Type B pancreatic cell (in vitro differentiated cells): ENCODE results near the gene ALOX5. TPM values are rescaled to one million over a fixed set of nuclear protein-coding genes. Genes with fewer than 3 reads are reported as not detected.

ENCODE experiments used
- DNase-seq: peaks from one replicate; pipeline ENCODE4 v3.0.0; 2021; ENCODE audit warnings: mixed read lengths; ENCODE audit not compliant: unreplicated experiment; ENCODE audit errors: extremely low spot score
- H3K27ac Mint-ChIP-seq: 2 replicates; pipeline ENCODE4 v1.8.0; 2021; ENCODE audit warnings: mild to moderate bottlenecking, mixed read lengths
- H3K27me3 Mint-ChIP-seq: 2 replicates; pipeline ENCODE4 v1.8.0; 2021; ENCODE audit warnings: mixed read lengths
- H3K36me3 Mint-ChIP-seq: 2 replicates; pipeline ENCODE4 v1.8.0; 2021; ENCODE audit warnings: mixed read lengths
- H3K4me1 Mint-ChIP-seq: one replicate; pipeline ENCODE4 v1.8.0; 2021; ENCODE audit warnings: mixed read lengths; ENCODE audit not compliant: unreplicated experiment
- H3K4me3 Mint-ChIP-seq: 2 replicates; pipeline ENCODE4 v1.8.0; 2021; ENCODE audit warnings: mild to moderate bottlenecking, mixed read lengths
- H3K9me3 Mint-ChIP-seq: 2 replicates; pipeline ENCODE4 v1.8.0; 2021; ENCODE audit warnings: mixed read lengths
- total RNA-seq: library from RNA; stranded (reverse); gene quantifications from 2 replicates; pipeline ENCODE4 v1.2.1, GENCODE V29; 2021; ENCODE audit warnings: low replicate concordance
- TF ChIP-seq, protein P1 (sequence below): fragments of 200-600 bp; sonication (generic); conservative IDR thresholded peaks from 2 replicates; pipeline ENCODE4 v1.5.0; 2021; ENCODE audit warnings: antibody characterized with exemption, mild to moderate bottlenecking

Gene ALOX5
- total RNA-seq, 1 donor from 2014 or later: 7.9 TPM

DNA sequence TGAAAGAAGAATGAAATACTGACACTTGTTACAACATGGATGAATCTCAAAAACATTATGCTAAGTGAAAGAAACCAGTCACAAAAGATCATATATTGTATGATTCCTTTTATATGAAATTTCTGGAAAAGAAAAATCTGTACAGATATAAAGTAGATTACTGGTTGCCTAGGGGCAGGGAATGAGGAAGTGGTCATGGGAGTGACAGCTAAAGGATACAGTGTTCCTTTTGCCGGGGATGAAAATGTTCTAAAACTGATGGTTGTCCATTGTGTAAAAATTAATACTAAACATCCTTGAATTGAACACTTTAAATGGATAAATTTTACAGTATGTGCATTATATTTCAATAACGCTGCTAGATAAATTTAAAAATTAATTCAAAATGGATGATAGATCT lies 25.1 kb downstream of the ALOX5 start:
- Mint-ChIP-seq H3K27me3 (peaks cover 17% of the 10 kb centered on the region), H3K4me1 (no peaks in the 10 kb centered on the region), H3K36me3 (no peaks in the 10 kb centered on the region), H3K27ac (no peak overlapping the region), H3K9me3 (no peaks in the 10 kb centered on the region), H3K4me3 (no peak overlapping the region)
- DNase-seq: no peak
- TF ChIP-seq, protein P1, sequence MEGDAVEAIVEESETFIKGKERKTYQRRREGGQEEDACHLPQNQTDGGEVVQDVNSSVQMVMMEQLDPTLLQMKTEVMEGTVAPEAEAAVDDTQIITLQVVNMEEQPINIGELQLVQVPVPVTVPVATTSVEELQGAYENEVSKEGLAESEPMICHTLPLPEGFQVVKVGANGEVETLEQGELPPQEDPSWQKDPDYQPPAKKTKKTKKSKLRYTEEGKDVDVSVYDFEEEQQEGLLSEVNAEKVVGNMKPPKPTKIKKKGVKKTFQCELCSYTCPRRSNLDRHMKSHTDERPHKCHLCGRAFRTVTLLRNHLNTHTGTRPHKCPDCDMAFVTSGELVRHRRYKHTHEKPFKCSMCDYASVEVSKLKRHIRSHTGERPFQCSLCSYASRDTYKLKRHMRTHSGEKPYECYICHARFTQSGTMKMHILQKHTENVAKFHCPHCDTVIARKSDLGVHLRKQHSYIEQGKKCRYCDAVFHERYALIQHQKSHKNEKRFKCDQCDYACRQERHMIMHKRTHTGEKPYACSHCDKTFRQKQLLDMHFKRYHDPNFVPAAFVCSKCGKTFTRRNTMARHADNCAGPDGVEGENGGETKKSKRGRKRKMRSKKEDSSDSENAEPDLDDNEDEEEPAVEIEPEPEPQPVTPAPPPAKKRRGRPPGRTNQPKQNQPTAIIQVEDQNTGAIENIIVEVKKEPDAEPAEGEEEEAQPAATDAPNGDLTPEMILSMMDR: no peak

DNA sequence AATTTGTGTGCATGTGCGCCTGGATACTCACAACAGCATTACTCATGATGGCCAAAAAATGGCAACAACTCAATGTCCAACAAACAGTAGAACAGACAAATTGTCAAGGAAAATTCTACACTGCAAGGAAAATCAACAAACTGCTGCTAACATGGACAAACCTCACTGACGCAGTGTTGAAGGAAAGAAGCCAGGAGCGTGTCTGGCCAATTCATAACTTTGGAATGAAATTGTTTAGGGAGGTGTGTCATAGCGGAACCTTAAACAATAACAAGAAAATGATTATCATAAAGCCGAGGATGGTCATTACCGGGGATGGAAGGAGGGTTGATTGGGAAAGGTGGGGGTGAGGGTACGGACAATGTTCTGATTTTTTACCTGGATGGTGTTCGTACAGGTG lies 29.1 kb downstream of the ALOX5 start:
- H3K27me3 Mint-ChIP-seq: peaks cover 35% of the 10 kb centered on the region
- no peak for DNase-seq

DNA sequence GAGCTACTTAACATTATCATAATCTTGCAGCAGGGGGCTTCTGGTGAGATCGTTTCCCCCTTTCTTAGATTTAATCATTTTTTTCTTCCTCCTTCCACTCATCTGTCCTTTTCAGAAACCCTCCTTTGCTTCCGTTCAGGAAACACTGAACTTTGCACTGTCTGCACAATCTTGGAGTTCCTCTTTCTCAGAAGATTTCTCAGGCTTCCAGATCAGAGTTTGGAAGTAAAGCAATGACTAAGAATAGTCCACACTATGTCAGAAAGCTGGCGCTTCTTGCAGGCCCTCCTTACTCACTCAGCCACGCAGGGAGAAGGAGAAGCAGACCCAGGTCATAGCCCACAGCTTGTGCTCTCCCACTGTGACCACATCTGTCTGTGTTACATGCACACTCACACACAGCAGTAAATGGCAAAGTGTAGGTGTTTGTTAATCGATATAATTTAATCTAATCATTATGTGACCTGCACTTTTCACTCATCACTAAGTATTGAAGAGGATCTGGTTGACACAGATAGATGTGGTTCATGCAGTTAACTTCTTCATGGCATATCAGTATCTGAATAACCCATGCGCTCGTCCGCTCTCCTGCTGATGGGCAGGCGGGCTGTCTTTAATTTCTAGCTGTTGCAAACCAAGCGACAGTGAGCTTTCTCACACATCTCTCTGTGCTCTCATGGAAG lies 30.2 kb downstream of the ALOX5 start:
- peaks cover 43% of the 10 kb centered on the region for H3K27me3 Mint-ChIP-seq
- H3K4me3 Mint-ChIP-seq: no peak overlapping the region
- no peaks in the 10 kb centered on the region for H3K9me3 Mint-ChIP-seq
- TF ChIP-seq, protein P1: no peak
- no peaks in the 10 kb centered on the region for H3K36me3 Mint-ChIP-seq
- H3K27ac Mint-ChIP-seq: no peak overlapping the region
- no peaks in the 10 kb centered on the region for H3K4me1 Mint-ChIP-seq
- DNase-seq: no peak

More for the DNA sequence above, 29.1 kb downstream of the ALOX5 start:
- H3K9me3 Mint-ChIP-seq: no peaks in the 10 kb centered on the region
- no peak overlapping the region for H3K27ac Mint-ChIP-seq
- no peak overlapping the region for H3K4me3 Mint-ChIP-seq
- H3K4me1 Mint-ChIP-seq: no peaks in the 10 kb centered on the region
- TF ChIP-seq, protein P1: no peak
- no peaks in the 10 kb centered on the region for H3K36me3 Mint-ChIP-seq

DNA sequence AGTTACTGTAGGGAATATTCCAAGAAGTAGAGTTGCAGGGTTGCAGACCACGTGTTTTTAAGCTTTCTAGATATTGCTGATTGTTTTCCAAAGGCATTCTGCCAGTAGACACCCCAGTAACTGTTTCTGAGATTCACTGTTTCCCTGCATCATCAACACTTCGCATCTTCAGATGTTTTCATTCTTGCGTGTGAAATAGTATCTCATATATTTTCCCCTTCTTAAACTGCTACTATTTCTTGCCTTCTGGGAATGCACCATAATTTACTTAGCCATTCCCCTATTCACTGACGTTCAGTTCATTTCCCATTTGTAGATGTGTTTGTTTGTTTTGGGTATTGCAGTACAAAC lies 30.7 kb downstream of the ALOX5 start:
- H3K9me3 Mint-ChIP-seq: no peaks in the 10 kb centered on the region
- H3K4me3 Mint-ChIP-seq: no peak overlapping the region
- DNase-seq: no peak
- no peak overlapping the region for H3K27ac Mint-ChIP-seq
- H3K4me1 Mint-ChIP-seq: no peaks in the 10 kb centered on the region
- H3K36me3 Mint-ChIP-seq: no peaks in the 10 kb centered on the region
- peaks cover 43% of the 10 kb centered on the region for H3K27me3 Mint-ChIP-seq
- TF ChIP-seq, protein P1: no peak

DNA sequence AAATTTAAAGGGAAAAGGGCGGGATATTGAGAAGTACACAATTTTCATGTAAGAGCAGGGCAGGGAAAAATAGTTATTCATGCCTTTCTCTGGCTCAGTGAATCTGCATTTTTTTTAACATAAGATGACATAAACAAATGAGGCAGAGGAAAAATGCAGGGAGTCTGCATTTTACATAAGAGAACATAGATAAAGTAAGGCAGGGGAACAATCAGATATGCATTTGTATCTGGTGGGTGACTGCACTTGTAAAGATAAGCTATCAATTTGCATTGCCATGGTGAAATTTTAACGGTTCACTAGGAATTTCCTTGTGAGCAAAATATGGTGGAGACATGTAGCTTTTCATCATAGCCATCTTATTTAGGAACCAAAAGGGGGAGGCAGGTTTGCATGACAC lies 33.5 kb downstream of the ALOX5 start:
- Mint-ChIP-seq H3K9me3 (no peaks in the 10 kb centered on the region), H3K4me1 (no peaks in the 10 kb centered on the region), H3K27me3 (peaks cover 43% of the 10 kb centered on the region), H3K4me3 (no peak overlapping the region), H3K36me3 (no peaks in the 10 kb centered on the region), H3K27ac (no peak overlapping the region)
- TF ChIP-seq, protein P1: no peak
- no peak for DNase-seq
